Measurements from ENCODE around the gene TMEM201.
"Not testable (repeated sequence)": the region's sequence is repeated elsewhere in the genome, so short reads cannot be mapped to it uniquely, and the experiment has no call there.

TMEM201 gene

GRCh38 chr1:9569267-9569666 is 19.4 kb upstream of the TMEM201 start:
- H3K27me3 ChIP-seq (ENCODE audit: control insufficient read depth in 1 of 2, insufficient read depth in 1 of 2, low read length in 2 of 2): no peaks in the 10 kb centered on the region
- peaks cover 11% of the 10 kb centered on the region for H3K79me1 ChIP-seq (replicated peaks; ENCODE audit: low read length, poor library complexity, severe bottlenecking)
- H3K4me2 ChIP-seq (ENCODE audit: low read length, poor library complexity, severe bottlenecking): no peak overlapping the region
- WGBS: 100% methylated on average over 1 of the region's 1 CpG
- no peak overlapping the region for H3K23ac ChIP-seq (ENCODE audit: low read length in 2 of 2)
- H2AK5ac ChIP-seq (ENCODE audit: low read length, severe bottlenecking): no peak overlapping the region
- H2BK120ac ChIP-seq (ENCODE audit: low read depth, low read length): no peak overlapping the region
- H3K9ac ChIP-seq (ENCODE audit: low read length): no peak overlapping the region
- H3K36me3 ChIP-seq (ENCODE audit: control insufficient read depth in 1 of 2, insufficient read depth in 2 of 2, low read depth in 1 of 2, low read length in 2 of 2): peaks cover 5 to 19% of the 10 kb centered on the region in 2 experiments
- H2BK12ac ChIP-seq (ENCODE audit: low read length in 2 of 2): no peak overlapping the region
- H3K9me3 ChIP-seq (ENCODE audit: control insufficient read depth, low read length): peaks cover under 1% of the 10 kb centered on the region
- no peaks in the 10 kb centered on the region for H3K4me1 ChIP-seq (ENCODE audit: control insufficient read depth, insufficient read depth, low read depth, low read length)
- H3K14ac ChIP-seq (ENCODE audit: low read length in 2 of 2): no peak overlapping the region
- H4K8ac ChIP-seq (ENCODE audit: low read length): no peak overlapping the region
- no peak overlapping the region for H2AFZ ChIP-seq (ENCODE audit: low read depth, low read length)
- no peak overlapping the region for H2BK5ac ChIP-seq (ENCODE audit: low read depth, low read length, poor library complexity, severe bottlenecking)
- no peak overlapping the region for H4K91ac ChIP-seq (ENCODE audit: low read length)
- H3K4me3 ChIP-seq (ENCODE audit: insufficient read depth in 1 of 2, low read depth in 1 of 2, low read length in 2 of 2): no peak overlapping the region
- no peak overlapping the region for H3K4ac ChIP-seq (ENCODE audit: low read depth in 1 of 2, low read length in 2 of 2)
- no peak for DNase-seq
- no peak overlapping the region for H3K27ac ChIP-seq (ENCODE audit: low read length, poor library complexity, severe bottlenecking)
- no peak overlapping the region for H2BK15ac ChIP-seq (ENCODE audit: low read depth, poor library complexity, severe bottlenecking)
- H3K18ac ChIP-seq (ENCODE audit: low read depth in 1 of 2, low read length in 2 of 2): no peak overlapping the region

GRCh38 chr1:9570886-9571529 is 17.7 kb upstream of the TMEM201 start:
- H3K23ac ChIP-seq (ENCODE audit: low read length in 2 of 2); H2BK15ac ChIP-seq (ENCODE audit: low read depth, poor library complexity, severe bottlenecking); H2BK120ac ChIP-seq (ENCODE audit: low read depth, low read length); H3K4me2 ChIP-seq (ENCODE audit: low read length, poor library complexity, severe bottlenecking); H3K4me3 ChIP-seq (ENCODE audit: insufficient read depth in 1 of 2, low read depth in 1 of 2, low read length in 2 of 2); H4K91ac ChIP-seq (ENCODE audit: low read length); H4K8ac ChIP-seq (ENCODE audit: low read length); H3K27ac ChIP-seq (ENCODE audit: low read length, poor library complexity, severe bottlenecking); H3K14ac ChIP-seq (ENCODE audit: low read length in 2 of 2); H3K79me1 ChIP-seq (replicated peaks; ENCODE audit: low read length, poor library complexity, severe bottlenecking); H2BK5ac ChIP-seq (ENCODE audit: low read depth, low read length, poor library complexity, severe bottlenecking); H3K4me1 ChIP-seq (ENCODE audit: control insufficient read depth, insufficient read depth, low read depth, low read length); H2AFZ ChIP-seq (ENCODE audit: low read depth, low read length); H3K4ac ChIP-seq (ENCODE audit: low read depth in 1 of 2, low read length in 2 of 2); H3K9me3 ChIP-seq (ENCODE audit: control insufficient read depth, low read length); H2BK12ac ChIP-seq (ENCODE audit: low read length in 2 of 2); H3K9ac ChIP-seq (ENCODE audit: low read length); H3K18ac ChIP-seq (ENCODE audit: low read depth in 1 of 2, low read length in 2 of 2); H2AK5ac ChIP-seq (ENCODE audit: low read length, severe bottlenecking); H3K27me3 ChIP-seq (ENCODE audit: control insufficient read depth in 1 of 2, insufficient read depth in 1 of 2, low read length in 2 of 2): not testable (repeated sequence)
- WGBS: 89% methylated on average over 15 of the region's 16 CpGs
- peaks cover 5 to 22% of the 10 kb centered on the region in 2 experiments for H3K36me3 ChIP-seq (ENCODE audit: control insufficient read depth in 1 of 2, insufficient read depth in 2 of 2, low read depth in 1 of 2, low read length in 2 of 2)
- peak; percentile 15 for DNase-seq

- Histone ChIP-seq H3K9me3 (ENCODE audit: control insufficient read depth, low read length) (no peaks in the 10 kb centered on the region), H3K4me1 (ENCODE audit: control insufficient read depth, insufficient read depth, low read depth, low read length) (no peaks in the 10 kb centered on the region), H3K9ac (ENCODE audit: low read length) (no peak overlapping the region), H2BK5ac (ENCODE audit: low read depth, low read length, poor library complexity, severe bottlenecking) (no peak overlapping the region), H4K8ac (ENCODE audit: low read length) (no peak overlapping the region), H2AK5ac (ENCODE audit: low read length, severe bottlenecking) (no peak overlapping the region), H4K91ac (ENCODE audit: low read length) (peak overlapping the region; percentile 7), H3K79me1 (replicated peaks; ENCODE audit: low read length, poor library complexity, severe bottlenecking) (peaks cover 6% of the 10 kb centered on the region), H2BK15ac (ENCODE audit: low read depth, poor library complexity, severe bottlenecking) (no peak overlapping the region), H2AFZ (ENCODE audit: low read depth, low read length) (no peak overlapping the region), H3K36me3 (ENCODE audit: control insufficient read depth in 1 of 2, insufficient read depth in 2 of 2, low read depth in 1 of 2, low read length in 2 of 2) (peaks cover 8 to 20% of the 10 kb centered on the region in 2 experiments), H3K4me2 (ENCODE audit: low read length, poor library complexity, severe bottlenecking) (no peak overlapping the region), H3K27me3 (ENCODE audit: control insufficient read depth in 1 of 2, insufficient read depth in 1 of 2, low read length in 2 of 2) (no peaks in the 10 kb centered on the region), H2BK120ac (ENCODE audit: low read depth, low read length) (no peak overlapping the region), H3K27ac (ENCODE audit: low read length, poor library complexity, severe bottlenecking) (no peak overlapping the region), H3K14ac (ENCODE audit: low read length in 2 of 2) (no peak overlapping the region), H3K4ac (ENCODE audit: low read depth in 1 of 2, low read length in 2 of 2) (no peak overlapping the region), H3K4me3 (ENCODE audit: insufficient read depth in 1 of 2, low read depth in 1 of 2, low read length in 2 of 2) (no peak overlapping the region), H3K18ac (ENCODE audit: low read depth in 1 of 2, low read length in 2 of 2) (no peak overlapping the region), H3K23ac (ENCODE audit: low read length in 2 of 2) (no peak overlapping the region), H2BK12ac (ENCODE audit: low read length in 2 of 2) (no peak overlapping the region)
- DNase-seq: peak; percentile 49
- WGBS: 100% methylated on average over 1 of the region's 2 CpGs
Observed at GRCh38 chr1:9573723-9574122, 15.0 kb upstream of the TMEM201 start.

GRCh38 chr1:9575486-9575885 is 13.2 kb upstream of the TMEM201 start:
- Histone ChIP-seq H2AK5ac (ENCODE audit: low read length, severe bottlenecking) (no peak overlapping the region), H4K8ac (ENCODE audit: low read length) (no peak overlapping the region), H3K36me3 (ENCODE audit: control insufficient read depth in 1 of 2, insufficient read depth in 2 of 2, low read depth in 1 of 2, low read length in 2 of 2) (peaks cover 20 to 29% of the 10 kb centered on the region in 2 experiments), H3K79me1 (replicated peaks; ENCODE audit: low read length, poor library complexity, severe bottlenecking) (peaks cover 4% of the 10 kb centered on the region), H3K27me3 (ENCODE audit: control insufficient read depth in 1 of 2, insufficient read depth in 1 of 2, low read length in 2 of 2) (no peaks in the 10 kb centered on the region), H2BK120ac (ENCODE audit: low read depth, low read length) (no peak overlapping the region), H3K9me3 (ENCODE audit: control insufficient read depth, low read length) (no peaks in the 10 kb centered on the region), H4K91ac (ENCODE audit: low read length) (no peak overlapping the region), H3K14ac (ENCODE audit: low read length in 2 of 2) (no peak overlapping the region), H3K23ac (ENCODE audit: low read length in 2 of 2) (no peak overlapping the region), H3K9ac (ENCODE audit: low read length) (no peak overlapping the region), H2AFZ (ENCODE audit: low read depth, low read length) (no peak overlapping the region), H3K4ac (ENCODE audit: low read depth in 1 of 2, low read length in 2 of 2) (no peak overlapping the region), H2BK5ac (ENCODE audit: low read depth, low read length, poor library complexity, severe bottlenecking) (no peak overlapping the region), H3K18ac (ENCODE audit: low read depth in 1 of 2, low read length in 2 of 2) (no peak overlapping the region), H2BK15ac (ENCODE audit: low read depth, poor library complexity, severe bottlenecking) (no peak overlapping the region), H2BK12ac (ENCODE audit: low read length in 2 of 2) (no peak overlapping the region), H3K4me2 (ENCODE audit: low read length, poor library complexity, severe bottlenecking) (no peak overlapping the region), H3K4me1 (ENCODE audit: control insufficient read depth, insufficient read depth, low read depth, low read length) (no peaks in the 10 kb centered on the region), H3K4me3 (ENCODE audit: insufficient read depth in 1 of 2, low read depth in 1 of 2, low read length in 2 of 2) (no peak overlapping the region), H3K27ac (ENCODE audit: low read length, poor library complexity, severe bottlenecking) (no peak overlapping the region)
- 96% methylated on average over 6 of the region's 6 CpGs for WGBS
- no peak for DNase-seq
